Measurements from ENCODE around the gene MIX23. TPM values are rescaled to one million over a fixed set of nuclear protein-coding genes. Genes with fewer than 3 reads are reported as not detected.

The MIX23 gene
- total RNA-seq, 1 donor from 2014 or later: 104 TPM

- H3K9me3 ChIP-seq (ENCODE audit: low read depth): no peaks in the 10 kb centered on the region
- Mint-ChIP-seq H3K4me3 (no peak overlapping the region), H3K4me1 (peaks cover 12% of the 10 kb centered on the region), H3K27me3 (ENCODE audit: insufficient read depth, low read depth) (peaks cover 3% of the 10 kb centered on the region), H3K27ac (no peak overlapping the region), H3K9me3 (no peaks in the 10 kb centered on the region), H3K36me3 (peaks cover 2% of the 10 kb centered on the region)
- H3K27me3 ChIP-seq: no peaks in the 10 kb centered on the region
- H3K9ac ChIP-seq: no peak overlapping the region
- H3F3A ChIP-seq (ENCODE audit: low read depth): no peaks in the 10 kb centered on the region
- peaks cover 17% of the 10 kb centered on the region for H4K20me1 ChIP-seq (ENCODE audit: low read depth)
- TF ChIP-seq EZH2 (IDR thresholded peaks at IDR 0.05) (no peak), EZH2phosphoT487 (IDR thresholded peaks at IDR 0.05) (no peak), CTCF (IDR thresholded peaks at IDR 0.05) (no peak)
- H3K79me2 ChIP-seq (ENCODE audit: low read depth): peaks cover 9% of the 10 kb centered on the region
- H3K4me1 ChIP-seq: peaks cover 7% of the 10 kb centered on the region
- H3K27ac ChIP-seq: no peak overlapping the region
- H3K4me2 ChIP-seq: no peak overlapping the region
- no peaks in the 10 kb centered on the region for H3K36me3 ChIP-seq
- H2AFZ ChIP-seq (replicated peaks): no peak overlapping the region
- no peak overlapping the region for H3K4me3 ChIP-seq
- DNase-seq (ENCODE audit: low spot score): no peak
Measured at GRCh38 chr3:122389197-122389596, 6.2 kb upstream of the MIX23 start.

- peaks cover 2% of the 10 kb centered on the region for H3K36me3 Mint-ChIP-seq
Measured at GRCh38 chr3:122387709-122388108, 4.7 kb upstream of the MIX23 start.

GRCh38 chr3:122383771-122384697 is 1.0 kb upstream of the MIX23 start, which contains the start of gene FAM162A:
Gene FAM162A (plus strand): TSS chr3:122384182. CDS start chr3:122384266, 84 bp downstream.
- Mint-ChIP-seq H3K36me3 (peaks cover 2% of the 10 kb centered on the region), H3K4me3 (peak within 1 kb of the TSS; percentile 95), H3K4me1 (peaks cover 30% of the 10 kb centered on the region), H3K9me3 (no peaks in the 10 kb centered on the region), H3K27me3 (ENCODE audit: insufficient read depth, low read depth) (peaks cover 3% of the 10 kb centered on the region), H3K27ac (peak within 1 kb of the TSS; percentile 59)
- no peaks in the 10 kb centered on the region for H4K20me1 ChIP-seq (ENCODE audit: low read depth)
- no peaks in the 10 kb centered on the region for H3K36me3 ChIP-seq
- H3F3A ChIP-seq (ENCODE audit: low read depth): peaks cover 7% of the 10 kb centered on the region
- peak within 1 kb of the TSS; percentile 23 for H3K27ac ChIP-seq
- H3K9ac ChIP-seq: peak within 1 kb of the TSS; percentile 54
- peaks cover 46% of the 10 kb centered on the region for H3K79me2 ChIP-seq (ENCODE audit: low read depth)
- H2AFZ ChIP-seq (replicated peaks): peak within 1 kb of the TSS; percentile 86
- no peaks in the 10 kb centered on the region for H3K9me3 ChIP-seq (ENCODE audit: low read depth)
- peak within 1 kb of the TSS; percentile 81 for H3K4me2 ChIP-seq
- no peaks in the 10 kb centered on the region for H3K27me3 ChIP-seq
- peak; percentile 96 for DNase-seq (ENCODE audit: low spot score)
- TF ChIP-seq EZH2phosphoT487 (IDR thresholded peaks at IDR 0.05) (no peak), CTCF (IDR thresholded peaks at IDR 0.05) (peak; percentile 63), EZH2 (IDR thresholded peaks at IDR 0.05) (peak; percentile 55)
- H3K4me3 ChIP-seq: peak within 1 kb of the TSS; percentile 68
- H3K4me1 ChIP-seq: peaks cover 19% of the 10 kb centered on the region

More at GRCh38 chr3:122387709-122388108, 4.7 kb upstream of the MIX23 start:
- TF ChIP-seq CTCF (IDR thresholded peaks at IDR 0.05): no peak
- no peak for TF ChIP-seq EZH2 (IDR thresholded peaks at IDR 0.05)
- no peak for TF ChIP-seq EZH2phosphoT487 (IDR thresholded peaks at IDR 0.05)
- no peak overlapping the region for H3K9ac ChIP-seq
- no peak overlapping the region for H3K4me2 ChIP-seq
- H3K9me3 ChIP-seq (ENCODE audit: low read depth): no peaks in the 10 kb centered on the region
- H3K4me1 ChIP-seq: peaks cover 12% of the 10 kb centered on the region
- H3K79me2 ChIP-seq (ENCODE audit: low read depth): peaks cover 12% of the 10 kb centered on the region
- H4K20me1 ChIP-seq (ENCODE audit: low read depth): peaks cover 17% of the 10 kb centered on the region
- H3K4me3 ChIP-seq: no peak overlapping the region
- no peaks in the 10 kb centered on the region for H3K36me3 ChIP-seq
- H3K4me3 Mint-ChIP-seq: no peak overlapping the region
- no peak overlapping the region for H2AFZ ChIP-seq (replicated peaks)
- H3F3A ChIP-seq (ENCODE audit: low read depth): peaks cover 7% of the 10 kb centered on the region
- H3K27ac Mint-ChIP-seq: no peak overlapping the region
- H3K27ac ChIP-seq: no peak overlapping the region
- no peaks in the 10 kb centered on the region for H3K9me3 Mint-ChIP-seq
- H3K4me1 Mint-ChIP-seq: peaks cover 20% of the 10 kb centered on the region
- no peak for DNase-seq (ENCODE audit: low spot score)
- no peaks in the 10 kb centered on the region for H3K27me3 ChIP-seq
- peaks cover 3% of the 10 kb centered on the region for H3K27me3 Mint-ChIP-seq (ENCODE audit: insufficient read depth, low read depth)
